ENCODE measurements around the gene RPL41. TPM values are rescaled to one million over a fixed set of nuclear protein-coding genes. Genes with fewer than 3 reads are reported as not detected.
"Not testable (repeated sequence)": the region's sequence is repeated elsewhere in the genome, so short reads cannot be mapped to it uniquely, and the experiment has no call there.

Gene RPL41
- total RNA-seq, result 1,000 to 10,000 TPM; 1,377 to 3,349 (median 3,110) TPM

- peak within 1 kb of the TSS; percentile 94 to 97 (median 96) for H3K27ac ChIP-seq
- 0 to 1% methylated on average over 28 to 34 of the region's 34 CpGs for WGBS, 2 donors
- peaks cover 16 to 33% (median 29%) of the 10 kb centered on the region in 4 donors for H3K4me1 ChIP-seq
- peak within 1 kb of the TSS; percentile 68 to 86 (median 74) for H3K4me3 ChIP-seq
- peaks cover 11 to 44% (median 29%) of the 10 kb centered on the region in 4 donors for H3K36me3 ChIP-seq
- peak; percentile 92 to 96 for DNase-seq
- ATAC-seq (ENCODE audit: low FRiP score in 2 of 2), result peak; percentile 88
- no peaks in the 10 kb centered on the region for H3K9me3 ChIP-seq
- H3K27me3 ChIP-seq, result no peaks in the 10 kb centered on the region
- TF ChIP-seq POLR2AphosphoS5 (IDR thresholded peaks at IDR 0.05), result peak; percentile 99
- peak; percentile 91 to 98 (median 94) for TF ChIP-seq POLR2A (IDR thresholded peaks at IDR 0.05)
- TF ChIP-seq EP300 (IDR thresholded peaks at IDR 0.05), result peak in 1 of 4 donors; percentile 73
- TF ChIP-seq CTCF (IDR thresholded peaks at IDR 0.05), result no peak
Observed at GRCh38 chr12:56116267-56117081, at the start of gene RPL41. Gene RPL41 (plus strand): TSS chr12:56116633.

DNA sequence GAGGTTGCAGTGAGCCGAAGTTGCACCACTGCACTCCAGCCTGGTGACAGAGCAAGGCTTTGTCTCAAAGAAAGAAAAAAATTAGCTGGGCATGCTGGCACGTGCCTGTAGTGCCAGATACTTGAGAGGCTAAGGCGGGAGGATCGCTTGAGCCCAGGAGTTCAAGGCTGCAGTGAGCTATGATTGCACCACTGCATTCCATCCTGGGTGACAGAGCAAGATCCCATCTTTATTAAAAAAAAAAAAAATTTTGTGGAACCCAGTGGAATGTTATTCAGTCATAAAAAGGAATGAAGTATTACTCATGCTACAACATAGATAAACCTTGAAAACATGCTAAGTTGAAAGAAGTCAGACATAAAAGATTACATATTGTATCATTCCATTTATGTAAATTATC is 44.8 kb upstream of the RPL41 start:
- H3K27me3 ChIP-seq, result no peaks in the 10 kb centered on the region
- H3K4me1 ChIP-seq, result no peaks in the 10 kb centered on the region
- DNase-seq (no peak), ATAC-seq (ENCODE audit: low FRiP score in 2 of 2) (no peak)
- no peak overlapping the region for H3K4me3 ChIP-seq
- no peaks in the 10 kb centered on the region for H3K36me3 ChIP-seq
- 68 to 70% methylated on average over 4 of the region's 4 CpGs for WGBS, 2 donors
- TF ChIP-seq EP300 (IDR thresholded peaks at IDR 0.05) (no peak), POLR2A (IDR thresholded peaks at IDR 0.05) (no peak), CTCF (IDR thresholded peaks at IDR 0.05) (no peak), POLR2AphosphoS5 (IDR thresholded peaks at IDR 0.05) (no peak)
- H3K9me3 ChIP-seq, result no peaks in the 10 kb centered on the region
- no peak overlapping the region for H3K27ac ChIP-seq

- ATAC-seq (ENCODE audit: low FRiP score in 2 of 2) (no peak), DNase-seq (no peak)
- TF ChIP-seq POLR2A (IDR thresholded peaks at IDR 0.05) (no peak), EP300 (IDR thresholded peaks at IDR 0.05) (no peak), POLR2AphosphoS5 (IDR thresholded peaks at IDR 0.05) (no peak), CTCF (IDR thresholded peaks at IDR 0.05) (no peak)
- Histone ChIP-seq H3K4me3 (no peak overlapping the region), H3K9me3 (no peaks in the 10 kb centered on the region), H3K36me3 (no peaks in the 10 kb centered on the region), H3K27me3 (no peaks in the 10 kb centered on the region), H3K4me1 (peaks cover 0 to 9% (median 9%) of the 10 kb centered on the region in 4 donors), H3K27ac (no peak overlapping the region)
- WGBS, 2 donors, result 79 to 84% methylated on average over 5 of the region's 5 CpGs
Observed at GRCh38 chr12:56074396-56074795, 42.0 kb upstream of the RPL41 start.

GRCh38 chr12:56077966-56078365 is 38.5 kb upstream of the RPL41 start:
- 85 to 89% methylated on average over 9 of the region's 9 CpGs for WGBS, 2 donors
- peaks cover 7 to 26% (median 20%) of the 10 kb centered on the region in 4 donors for H3K4me1 ChIP-seq
- H3K4me3 ChIP-seq; H3K9me3 ChIP-seq; H3K36me3 ChIP-seq; ATAC-seq (ENCODE audit: low FRiP score in 2 of 2); DNase-seq; H3K27me3 ChIP-seq: not testable (repeated sequence)
- H3K27ac ChIP-seq, result peak overlapping the region in 1 of 4 donors; percentile 89

- ATAC-seq (ENCODE audit: low FRiP score in 2 of 2), result no peak
- TF ChIP-seq POLR2AphosphoS5 (IDR thresholded peaks at IDR 0.05), result no peak
- Histone ChIP-seq H3K4me3 (no peak overlapping the region), H3K27me3 (peaks cover 0 to 9% (median 7%) of the 10 kb centered on the region in 4 donors), H3K9me3 (no peaks in the 10 kb centered on the region), H3K27ac (peak overlapping the region in 2 of 4 donors; percentile 89 to 94), H3K36me3 (no peaks in the 10 kb centered on the region), H3K4me1 (peaks cover 7 to 30% (median 20%) of the 10 kb centered on the region in 4 donors)
- WGBS, 2 donors, result 93 to 94% methylated on average over 1 of the region's 1 CpG
- DNase-seq, result no peak
Observed at GRCh38 chr12:56078427-56078826, 38.0 kb upstream of the RPL41 start.

Measured in upper lobe of left lung (tissue), 6 donors.